Lung (tissue), 12 donors: ENCODE measurements around the gene SYT4. TPM values are rescaled to one million over a fixed set of nuclear protein-coding genes. Genes with fewer than 3 reads are reported as not detected.
"Not testable (repeated sequence)": the region's sequence is repeated elsewhere in the genome, so short reads cannot be mapped to it uniquely, and the experiment has no call there.

ENCODE experiments used
- ATAC-seq: fragments of 200-7000 bp; cut with Tn5 transposase; one replicate; pipeline ENCODE4 v1.9.1; 2020; ENCODE audit warnings: moderate number of reproducible peaks; ENCODE audit not compliant: insufficient read depth, low FRiP score
- DNase-seq, 3 donors: peaks; one replicate each; pipeline ENCODE4 v3.0.0-alpha.2; 2013 to 2017
- H3K27ac ChIP-seq, 2 donors: one replicate each; pipeline ENCODE4 v1.5.1; 2013; ENCODE audit warnings: mild to moderate bottlenecking in 2 of 2, moderate library complexity in 2 of 2, control low read depth in 1 of 2, inconsistent platforms in 1 of 2, low read depth in 1 of 2, low read length in 1 of 2
- H3K27me3 ChIP-seq, 3 donors: one replicate each; pipeline ENCODE4 v1.5.1; 2013; ENCODE audit warnings: low read length in 2 of 3; ENCODE audit not compliant: control insufficient read depth in 3 of 3, insufficient read depth in 3 of 3
- H3K36me3 ChIP-seq, 4 donors: one replicate each; pipeline ENCODE4 v1.5.1; 2013; ENCODE audit warnings: low read length in 4 of 4, mild to moderate bottlenecking in 1 of 4, moderate library complexity in 1 of 4; ENCODE audit not compliant: control insufficient read depth in 4 of 4, insufficient read depth in 4 of 4
- H3K4me1 ChIP-seq, 5 donors: one replicate each; pipeline ENCODE4 v1.5.1; 2013; ENCODE audit warnings: low read length in 5 of 5, mild to moderate bottlenecking in 2 of 5, moderate library complexity in 1 of 5; ENCODE audit not compliant: control insufficient read depth in 5 of 5, insufficient read depth in 5 of 5
- H3K4me3 ChIP-seq: one replicate; pipeline ENCODE4 v1.5.1; 2013; ENCODE audit warnings: mild to moderate bottlenecking, control low read depth, moderate library complexity
- H3K9ac ChIP-seq, 2 donors: one replicate each; pipeline ENCODE4 v1.5.1; 2013; ENCODE audit warnings: low read length in 2 of 2, control low read depth in 1 of 2; ENCODE audit not compliant: insufficient read depth in 1 of 2
- H3K9me3 ChIP-seq, 4 donors: one replicate each; pipeline ENCODE4 v1.5.1; 2013; ENCODE audit warnings: low read length in 3 of 4, mild to moderate bottlenecking in 1 of 4, moderate library complexity in 1 of 4; ENCODE audit not compliant: control insufficient read depth in 4 of 4, insufficient read depth in 3 of 4
- WGBS, 2 donors: extraction: QIAGEN DNeasy Blood & Tissue Kit; methylation state at CpG; one replicate each; pipeline ENCODE4 v1.1.7; 2013; 5-methylcytosine and 5-hydroxymethylcytosine counted together
- polyA plus RNA-seq, 2 donors: library from polyadenylated mRNA; stranded (reverse); fragments of 200-250 nt; gene quantifications; one replicate each; pipeline ENCODE4 v1.2.1, GENCODE V29; 2013
- total RNA-seq, 2 donors: library from RNA; depleted of rRNA in 1 of 2; stranded (reverse); fragments of >200 nt in 1 of 2; gene quantifications; one replicate each; pipeline ENCODE4 v1.2.1, GENCODE V29; 2014 to 2021
- TF ChIP-seq, protein P1 (sequence below): IDR thresholded peaks from 2 replicates; pipeline ENCODE4 v1.5.1; 2012; ENCODE audit warnings: mild to moderate bottlenecking; ENCODE audit errors: control extremely low read depth, extremely low read depth
- donor health status: control.
- donor health status: control.
- donor health status: Bipolar disorder and iron deficiency.
- donor health status: healthy.
- donor health status: DM: yes; HTN: yes; CAD: no.

The SYT4 gene
- total and polyA plus RNA-seq, 4 donors: 0.01 to 2.3 (median 0.42) TPM

- Histone ChIP-seq H3K9ac (no peak overlapping the region), H3K4me3 (no peak overlapping the region), H3K9me3 (no peaks in the 10 kb centered on the region), H3K4me1 (no peaks in the 10 kb centered on the region), H3K27me3 (no peaks in the 10 kb centered on the region), H3K36me3 (no peaks in the 10 kb centered on the region), H3K27ac (no peak overlapping the region)
- ATAC-seq: no peak
- 58 to 60% methylated on average over 1 of the region's 1 CpG for WGBS, 2 donors
- no peak for DNase-seq
- TF ChIP-seq, protein P1, sequence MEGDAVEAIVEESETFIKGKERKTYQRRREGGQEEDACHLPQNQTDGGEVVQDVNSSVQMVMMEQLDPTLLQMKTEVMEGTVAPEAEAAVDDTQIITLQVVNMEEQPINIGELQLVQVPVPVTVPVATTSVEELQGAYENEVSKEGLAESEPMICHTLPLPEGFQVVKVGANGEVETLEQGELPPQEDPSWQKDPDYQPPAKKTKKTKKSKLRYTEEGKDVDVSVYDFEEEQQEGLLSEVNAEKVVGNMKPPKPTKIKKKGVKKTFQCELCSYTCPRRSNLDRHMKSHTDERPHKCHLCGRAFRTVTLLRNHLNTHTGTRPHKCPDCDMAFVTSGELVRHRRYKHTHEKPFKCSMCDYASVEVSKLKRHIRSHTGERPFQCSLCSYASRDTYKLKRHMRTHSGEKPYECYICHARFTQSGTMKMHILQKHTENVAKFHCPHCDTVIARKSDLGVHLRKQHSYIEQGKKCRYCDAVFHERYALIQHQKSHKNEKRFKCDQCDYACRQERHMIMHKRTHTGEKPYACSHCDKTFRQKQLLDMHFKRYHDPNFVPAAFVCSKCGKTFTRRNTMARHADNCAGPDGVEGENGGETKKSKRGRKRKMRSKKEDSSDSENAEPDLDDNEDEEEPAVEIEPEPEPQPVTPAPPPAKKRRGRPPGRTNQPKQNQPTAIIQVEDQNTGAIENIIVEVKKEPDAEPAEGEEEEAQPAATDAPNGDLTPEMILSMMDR: no peak
Observed at GRCh38 chr18:43310239-43310638, 32.9 kb upstream of the SYT4 start.

DNA sequence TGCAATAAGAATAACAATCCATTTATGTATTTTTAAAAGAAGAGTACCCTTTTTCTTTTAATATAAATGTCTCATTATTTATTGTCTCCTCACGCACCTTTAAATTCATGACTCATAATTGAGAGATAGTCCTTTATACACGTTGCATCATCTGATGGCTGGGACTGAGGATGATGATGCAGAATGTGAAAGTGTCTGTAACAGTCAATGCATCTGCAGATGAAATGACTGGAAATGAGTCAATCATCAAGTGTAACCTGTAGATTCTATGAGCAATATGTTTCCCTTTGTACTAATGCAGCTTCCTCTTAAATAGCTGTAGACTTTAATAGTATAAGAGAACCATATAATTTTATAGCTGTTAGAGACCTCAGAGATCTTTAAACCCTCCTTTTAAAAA lies 26.1 kb upstream of the SYT4 start:
- WGBS, 2 donors: 76 to 86% methylated on average over 2 of the region's 2 CpGs

DNA sequence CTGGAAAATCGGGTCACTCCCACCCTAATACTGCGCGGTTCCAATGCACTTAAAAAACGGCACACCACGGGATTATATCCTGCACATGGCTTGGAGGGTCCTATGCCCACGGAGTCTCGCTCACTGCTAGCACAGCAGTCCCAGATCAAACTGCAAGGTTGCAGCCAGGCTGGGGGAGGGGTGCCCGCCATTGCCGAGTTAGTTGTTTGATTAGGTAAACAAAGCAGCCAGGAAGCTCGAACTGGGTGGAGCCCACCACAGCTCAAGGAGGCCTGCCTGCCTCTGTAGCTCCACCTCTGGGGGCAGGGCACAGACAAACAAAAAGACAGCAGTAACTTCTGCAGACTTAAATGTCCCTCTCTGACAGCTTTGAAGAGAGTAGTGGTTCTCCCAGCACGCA lies 8.9 kb upstream of the SYT4 start:
- ATAC-seq: not testable (repeated sequence)

More for the DNA sequence above, 26.1 kb upstream of the SYT4 start:
- H3K27me3 ChIP-seq: no peaks in the 10 kb centered on the region
- H3K4me1 ChIP-seq: no peaks in the 10 kb centered on the region
- H3K36me3 ChIP-seq: no peaks in the 10 kb centered on the region
- no peak overlapping the region for H3K27ac ChIP-seq
- DNase-seq (no peak), ATAC-seq (no peak)
- TF ChIP-seq, protein P1: no peak
- no peak overlapping the region for H3K9ac ChIP-seq
- no peaks in the 10 kb centered on the region for H3K9me3 ChIP-seq
- H3K4me3 ChIP-seq: no peak overlapping the region

DNA sequence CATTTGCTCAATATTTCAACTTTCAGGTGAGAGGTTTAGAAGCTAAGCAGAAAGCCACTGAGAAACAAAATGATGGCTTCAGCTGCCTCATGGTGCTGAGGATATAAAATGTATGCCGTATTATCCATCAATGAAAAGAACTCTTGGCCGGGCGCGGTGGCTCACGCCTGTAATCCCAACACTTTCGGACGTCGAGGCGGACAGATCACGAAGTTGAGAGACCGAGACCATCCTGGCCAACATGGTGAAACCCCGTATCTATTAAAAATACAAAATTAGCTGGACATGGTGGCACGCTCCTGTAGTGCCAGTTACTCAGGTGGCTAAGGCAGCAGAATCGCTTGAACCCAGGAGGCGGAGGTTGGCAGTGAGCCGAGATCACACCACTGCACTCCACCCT lies 6.0 kb upstream of the SYT4 start:
- H3K27me3 ChIP-seq: no peaks in the 10 kb centered on the region
- H3K4me3 ChIP-seq: no peak overlapping the region
- H3K27ac ChIP-seq: no peak overlapping the region
- ATAC-seq: no peak
- no peaks in the 10 kb centered on the region for H3K4me1 ChIP-seq
- no peak overlapping the region for H3K9ac ChIP-seq
- H3K9me3 ChIP-seq: no peaks in the 10 kb centered on the region
- TF ChIP-seq, protein P1: no peak
- 93 to 94% methylated on average over 16 of the region's 16 CpGs for WGBS, 2 donors
- no peak for DNase-seq
- no peaks in the 10 kb centered on the region for H3K36me3 ChIP-seq

More for the DNA sequence above, 8.9 kb upstream of the SYT4 start:
- not testable (repeated sequence) for H3K4me3 ChIP-seq, H3K27ac ChIP-seq, H3K9me3 ChIP-seq, H3K9ac ChIP-seq, H3K36me3 ChIP-seq, H3K27me3 ChIP-seq, H3K4me1 ChIP-seq, DNase-seq
- WGBS, 2 donors: 78 to 80% methylated on average over 11 of the region's 11 CpGs
